ENCODE results near the gene EHD2.

DNA sequence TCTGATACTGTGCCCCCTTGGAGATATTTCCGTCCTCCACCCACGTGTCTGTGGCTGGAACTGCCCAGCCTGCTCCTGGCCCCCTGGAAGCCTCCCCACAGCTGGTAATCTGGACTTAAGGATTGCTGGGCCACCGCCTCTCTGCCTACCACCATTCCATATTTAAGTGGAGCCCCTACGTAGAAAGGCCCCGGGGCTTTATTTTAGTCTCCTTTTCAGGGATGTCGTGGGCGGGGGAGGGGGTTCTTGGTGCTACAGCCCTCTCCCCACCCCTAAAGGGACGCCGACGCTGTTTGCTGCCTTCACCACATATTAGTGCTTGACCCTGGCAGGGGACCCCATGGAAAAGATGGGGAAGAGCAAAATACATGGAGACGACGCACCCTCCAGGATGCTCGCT lies 29.4 kb downstream of the EHD2 start:
- no peak for TF ChIP-seq ZNF274 (IDR thresholded peaks at IDR 0.05; ENCODE audit: low read depth, low read length)
- no peak for TF ChIP-seq YY1 (IDR thresholded peaks at IDR 0.05; ENCODE audit: insufficient read depth, insufficient read length)
